Measurements from ENCODE around the gene RFX7.

The RFX7 gene

DNA sequence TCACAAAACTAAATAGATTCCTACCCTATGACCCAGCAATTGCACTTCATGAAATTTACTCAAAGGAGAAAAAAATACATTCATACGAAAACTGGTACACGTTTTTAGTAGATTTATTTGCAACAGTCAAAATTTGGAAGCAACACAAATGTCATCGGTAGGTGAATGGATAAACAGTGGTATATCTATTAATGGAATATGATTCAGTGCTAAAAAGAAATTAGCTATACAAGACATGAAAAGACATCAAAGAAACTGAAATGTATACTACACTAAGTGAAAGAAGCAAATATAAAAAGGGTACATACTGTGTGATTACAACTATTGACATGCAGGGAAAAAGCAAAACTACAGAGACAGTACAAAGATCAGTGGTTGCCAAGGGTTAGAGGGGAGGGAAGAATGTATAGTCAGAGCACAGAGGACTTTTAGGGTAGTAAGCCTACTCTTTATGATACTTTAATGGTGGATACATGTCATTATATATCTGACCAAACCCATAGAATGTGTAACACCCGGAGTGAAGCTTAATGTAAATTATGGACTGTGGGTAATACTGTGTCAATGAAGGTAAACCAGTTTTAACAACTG lies 31.6 kb downstream of the RFX7 start:
- no peak for TF ChIP-seq SP3 (tag by site-specific recombination; IDR thresholded peaks at IDR 0.05)
- TF ChIP-seq SETDB1 (IDR thresholded peaks at IDR 0.05; ENCODE audit: insufficient read length, low read length): no peak
- TF ChIP-seq ZNF169 (tag by site-specific recombination; IDR thresholded peaks at IDR 0.05): no peak
- TF ChIP-seq, protein P1, sequence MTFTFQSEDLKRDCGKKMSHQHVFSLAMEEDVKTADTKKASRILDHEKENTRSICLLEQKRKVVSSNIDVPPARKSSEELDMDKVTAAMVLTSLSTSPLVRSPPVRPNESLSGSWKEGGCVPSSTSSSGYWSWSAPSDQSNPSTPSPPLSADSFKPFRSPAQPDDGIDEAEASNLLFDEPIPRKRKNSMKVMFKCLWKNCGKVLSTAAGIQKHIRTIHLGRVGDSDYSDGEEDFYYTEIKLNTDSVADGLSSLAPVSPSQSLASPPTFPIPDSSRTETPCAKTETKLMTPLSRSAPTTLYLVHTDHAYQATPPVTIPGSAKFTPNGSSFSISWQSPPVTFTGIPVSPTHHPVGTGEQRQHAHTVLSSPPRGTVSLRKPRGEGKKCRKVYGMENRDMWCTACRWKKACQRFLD (tag by site-specific recombination; IDR thresholded peaks at IDR 0.05): no peak
- no peak for TF ChIP-seq ZNF76 (tag by site-specific recombination; IDR thresholded peaks at IDR 0.05; ENCODE audit: borderline replicate concordance, low read depth)
- TF ChIP-seq ZNF211 (tag by site-specific recombination; IDR thresholded peaks at IDR 0.05; ENCODE audit: low read depth): no peak
- no peak for TF ChIP-seq EGR2 (tag by site-specific recombination; IDR thresholded peaks at IDR 0.05; ENCODE audit: low read depth)
- TF ChIP-seq, protein P2, sequence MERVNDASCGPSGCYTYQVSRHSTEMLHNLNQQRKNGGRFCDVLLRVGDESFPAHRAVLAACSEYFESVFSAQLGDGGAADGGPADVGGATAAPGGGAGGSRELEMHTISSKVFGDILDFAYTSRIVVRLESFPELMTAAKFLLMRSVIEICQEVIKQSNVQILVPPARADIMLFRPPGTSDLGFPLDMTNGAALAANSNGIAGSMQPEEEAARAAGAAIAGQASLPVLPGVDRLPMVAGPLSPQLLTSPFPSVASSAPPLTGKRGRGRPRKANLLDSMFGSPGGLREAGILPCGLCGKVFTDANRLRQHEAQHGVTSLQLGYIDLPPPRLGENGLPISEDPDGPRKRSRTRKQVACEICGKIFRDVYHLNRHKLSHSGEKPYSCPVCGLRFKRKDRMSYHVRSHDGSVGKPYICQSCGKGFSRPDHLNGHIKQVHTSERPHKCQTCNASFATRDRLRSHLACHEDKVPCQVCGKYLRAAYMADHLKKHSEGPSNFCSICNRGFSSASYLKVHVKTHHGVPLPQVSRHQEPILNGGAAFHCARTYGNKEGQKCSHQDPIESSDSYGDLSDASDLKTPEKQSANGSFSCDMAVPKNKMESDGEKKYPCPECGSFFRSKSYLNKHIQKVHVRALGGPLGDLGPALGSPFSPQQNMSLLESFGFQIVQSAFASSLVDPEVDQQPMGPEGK (tag by site-specific recombination; IDR thresholded peaks at IDR 0.05): no peak
- TF ChIP-seq, protein P3, sequence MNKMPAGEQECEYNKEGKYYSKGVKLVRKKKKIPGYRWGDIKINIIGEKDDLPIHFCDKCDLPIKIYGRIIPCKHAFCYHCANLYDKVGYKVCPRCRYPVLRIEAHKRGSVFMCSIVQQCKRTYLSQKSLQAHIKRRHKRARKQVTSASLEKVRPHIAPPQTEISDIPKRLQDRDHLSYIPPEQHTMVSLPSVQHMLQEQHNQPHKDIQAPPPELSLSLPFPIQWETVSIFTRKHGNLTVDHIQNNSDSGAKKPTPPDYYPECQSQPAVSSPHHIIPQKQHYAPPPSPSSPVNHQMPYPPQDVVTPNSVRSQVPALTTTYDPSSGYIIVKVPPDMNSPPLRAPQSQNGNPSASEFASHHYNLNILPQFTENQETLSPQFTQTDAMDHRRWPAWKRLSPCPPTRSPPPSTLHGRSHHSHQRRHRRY (tag by site-specific recombination; IDR thresholded peaks at IDR 0.05): no peak
- no peak for TF ChIP-seq ZSCAN16 (tag by site-specific recombination; IDR thresholded peaks at IDR 0.05)
- TF ChIP-seq ZNF175 (tag by site-specific recombination; IDR thresholded peaks at IDR 0.05): no peak
- TF ChIP-seq, protein P4, sequence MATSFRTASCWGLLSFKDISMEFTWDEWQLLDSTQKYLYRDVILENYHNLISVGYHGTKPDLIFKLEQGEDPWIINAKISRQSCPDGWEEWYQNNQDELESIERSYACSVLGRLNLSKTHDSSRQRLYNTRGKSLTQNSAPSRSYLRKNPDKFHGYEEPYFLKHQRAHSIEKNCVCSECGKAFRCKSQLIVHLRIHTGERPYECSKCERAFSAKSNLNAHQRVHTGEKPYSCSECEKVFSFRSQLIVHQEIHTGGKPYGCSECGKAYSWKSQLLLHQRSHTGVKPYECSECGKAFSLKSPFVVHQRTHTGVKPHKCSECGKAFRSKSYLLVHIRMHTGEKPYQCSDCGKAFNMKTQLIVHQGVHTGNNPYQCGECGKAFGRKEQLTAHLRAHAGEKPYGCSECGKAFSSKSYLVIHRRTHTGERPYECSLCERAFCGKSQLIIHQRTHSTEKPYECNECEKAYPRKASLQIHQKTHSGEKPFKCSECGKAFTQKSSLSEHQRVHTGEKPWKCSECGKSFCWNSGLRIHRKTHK (tag by site-specific recombination; IDR thresholded peaks at IDR 0.05): no peak
- Histone ChIP-seq H3K4me1 (ENCODE audit: control insufficient read depth, insufficient read depth, low read length) (peaks cover 3% of the 10 kb centered on the region; the same call in 1 of the 2 replicates), H3K27ac (ENCODE audit: extremely low read depth, low read depth, low read length) (no peak overlapping the region), H3K4me3 (ENCODE audit: low read depth, low read length) (no peak overlapping the region), H3K9me3 (ENCODE audit: control insufficient read depth, insufficient read depth, low read depth, low read length) (no peaks in the 10 kb centered on the region), H3K36me3 (ENCODE audit: control insufficient read depth in 2 of 2, insufficient read depth in 1 of 2, low read length in 2 of 2) (no peaks in the 10 kb centered on the region)
- POLR2A ChIA-PET: no interaction called here
- CTCF ChIA-PET: interaction anchor here (0.6 kb wide), 1 partner anchor 11 kb away, joined by 3 read pairs; no protein-coding TSS in a partner anchor

DNA sequence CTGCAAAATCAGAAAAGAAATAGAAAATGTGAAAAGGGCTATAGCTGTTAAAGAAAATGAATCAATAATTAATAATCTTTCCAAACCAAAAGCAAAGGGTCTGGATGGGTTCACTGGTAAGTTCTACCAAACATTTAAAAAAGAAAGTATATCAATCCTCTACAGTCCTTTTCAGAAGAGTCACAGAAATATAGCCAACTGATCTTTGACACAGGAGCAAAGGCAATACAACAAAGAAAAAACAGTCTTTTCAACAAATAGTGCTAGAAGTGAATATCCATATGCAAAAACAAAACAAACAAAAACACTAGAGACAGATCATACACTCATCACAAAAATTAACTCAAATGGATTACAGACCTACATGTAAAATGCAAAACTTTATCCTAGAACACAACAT lies 32.6 kb downstream of the RFX7 start:
- POLR2A ChIA-PET: no interaction called here
- Histone ChIP-seq H3K4me1 (ENCODE audit: control insufficient read depth, insufficient read depth, low read length) (no peaks in the 10 kb centered on the region), H3K36me3 (ENCODE audit: control insufficient read depth in 2 of 2, insufficient read depth in 1 of 2, low read length in 2 of 2) (no peaks in the 10 kb centered on the region), H3K9me3 (ENCODE audit: control insufficient read depth, insufficient read depth, low read depth, low read length) (no peaks in the 10 kb centered on the region), H3K4me3 (ENCODE audit: low read depth, low read length) (no peak overlapping the region), H3K27ac (ENCODE audit: extremely low read depth, low read depth, low read length) (no peak overlapping the region)
- TF ChIP-seq ZFP37 (tag by site-specific recombination; IDR thresholded peaks at IDR 0.05) (no peak), SETDB1 (IDR thresholded peaks at IDR 0.05; ENCODE audit: insufficient read length, low read length) (peak; percentile 28)
- TF ChIP-seq, protein P5, sequence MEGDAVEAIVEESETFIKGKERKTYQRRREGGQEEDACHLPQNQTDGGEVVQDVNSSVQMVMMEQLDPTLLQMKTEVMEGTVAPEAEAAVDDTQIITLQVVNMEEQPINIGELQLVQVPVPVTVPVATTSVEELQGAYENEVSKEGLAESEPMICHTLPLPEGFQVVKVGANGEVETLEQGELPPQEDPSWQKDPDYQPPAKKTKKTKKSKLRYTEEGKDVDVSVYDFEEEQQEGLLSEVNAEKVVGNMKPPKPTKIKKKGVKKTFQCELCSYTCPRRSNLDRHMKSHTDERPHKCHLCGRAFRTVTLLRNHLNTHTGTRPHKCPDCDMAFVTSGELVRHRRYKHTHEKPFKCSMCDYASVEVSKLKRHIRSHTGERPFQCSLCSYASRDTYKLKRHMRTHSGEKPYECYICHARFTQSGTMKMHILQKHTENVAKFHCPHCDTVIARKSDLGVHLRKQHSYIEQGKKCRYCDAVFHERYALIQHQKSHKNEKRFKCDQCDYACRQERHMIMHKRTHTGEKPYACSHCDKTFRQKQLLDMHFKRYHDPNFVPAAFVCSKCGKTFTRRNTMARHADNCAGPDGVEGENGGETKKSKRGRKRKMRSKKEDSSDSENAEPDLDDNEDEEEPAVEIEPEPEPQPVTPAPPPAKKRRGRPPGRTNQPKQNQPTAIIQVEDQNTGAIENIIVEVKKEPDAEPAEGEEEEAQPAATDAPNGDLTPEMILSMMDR (tag by site-specific recombination; IDR thresholded peaks at IDR 0.05): no peak
- TF ChIP-seq, protein P6, sequence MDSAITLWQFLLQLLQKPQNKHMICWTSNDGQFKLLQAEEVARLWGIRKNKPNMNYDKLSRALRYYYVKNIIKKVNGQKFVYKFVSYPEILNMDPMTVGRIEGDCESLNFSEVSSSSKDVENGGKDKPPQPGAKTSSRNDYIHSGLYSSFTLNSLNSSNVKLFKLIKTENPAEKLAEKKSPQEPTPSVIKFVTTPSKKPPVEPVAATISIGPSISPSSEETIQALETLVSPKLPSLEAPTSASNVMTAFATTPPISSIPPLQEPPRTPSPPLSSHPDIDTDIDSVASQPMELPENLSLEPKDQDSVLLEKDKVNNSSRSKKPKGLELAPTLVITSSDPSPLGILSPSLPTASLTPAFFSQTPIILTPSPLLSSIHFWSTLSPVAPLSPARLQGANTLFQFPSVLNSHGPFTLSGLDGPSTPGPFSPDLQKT (IDR thresholded peaks at IDR 0.05; ENCODE audit: borderline replicate concordance, low read depth, low read length): no peak
- CTCF ChIA-PET: no interaction called here

Measured in HEK293 (cell line).